A549 treated with CORT108297 at 1 μM for 4 hours (cell line): ENCODE data around the gene MCRS1. TPM values are rescaled to one million over a fixed set of nuclear protein-coding genes. Genes with fewer than 3 reads are reported as not detected.

ENCODE experiments used
- total RNA-seq: library from RNA; stranded (reverse); fragments of 200-300 nt; extraction: Qiagen RNA extraction; gene quantifications from 5 replicates; pipeline ENCODE4 v1.2.3, GENCODE V29; 2022

MCRS1 gene, protein sequence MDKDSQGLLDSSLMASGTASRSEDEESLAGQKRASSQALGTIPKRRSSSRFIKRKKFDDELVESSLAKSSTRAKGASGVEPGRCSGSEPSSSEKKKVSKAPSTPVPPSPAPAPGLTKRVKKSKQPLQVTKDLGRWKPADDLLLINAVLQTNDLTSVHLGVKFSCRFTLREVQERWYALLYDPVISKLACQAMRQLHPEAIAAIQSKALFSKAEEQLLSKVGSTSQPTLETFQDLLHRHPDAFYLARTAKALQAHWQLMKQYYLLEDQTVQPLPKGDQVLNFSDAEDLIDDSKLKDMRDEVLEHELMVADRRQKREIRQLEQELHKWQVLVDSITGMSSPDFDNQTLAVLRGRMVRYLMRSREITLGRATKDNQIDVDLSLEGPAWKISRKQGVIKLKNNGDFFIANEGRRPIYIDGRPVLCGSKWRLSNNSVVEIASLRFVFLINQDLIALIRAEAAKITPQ
- 60.1 to 70.8 TPM (median 68.3 TPM) in 5 replicates for total RNA-seq

DNA sequence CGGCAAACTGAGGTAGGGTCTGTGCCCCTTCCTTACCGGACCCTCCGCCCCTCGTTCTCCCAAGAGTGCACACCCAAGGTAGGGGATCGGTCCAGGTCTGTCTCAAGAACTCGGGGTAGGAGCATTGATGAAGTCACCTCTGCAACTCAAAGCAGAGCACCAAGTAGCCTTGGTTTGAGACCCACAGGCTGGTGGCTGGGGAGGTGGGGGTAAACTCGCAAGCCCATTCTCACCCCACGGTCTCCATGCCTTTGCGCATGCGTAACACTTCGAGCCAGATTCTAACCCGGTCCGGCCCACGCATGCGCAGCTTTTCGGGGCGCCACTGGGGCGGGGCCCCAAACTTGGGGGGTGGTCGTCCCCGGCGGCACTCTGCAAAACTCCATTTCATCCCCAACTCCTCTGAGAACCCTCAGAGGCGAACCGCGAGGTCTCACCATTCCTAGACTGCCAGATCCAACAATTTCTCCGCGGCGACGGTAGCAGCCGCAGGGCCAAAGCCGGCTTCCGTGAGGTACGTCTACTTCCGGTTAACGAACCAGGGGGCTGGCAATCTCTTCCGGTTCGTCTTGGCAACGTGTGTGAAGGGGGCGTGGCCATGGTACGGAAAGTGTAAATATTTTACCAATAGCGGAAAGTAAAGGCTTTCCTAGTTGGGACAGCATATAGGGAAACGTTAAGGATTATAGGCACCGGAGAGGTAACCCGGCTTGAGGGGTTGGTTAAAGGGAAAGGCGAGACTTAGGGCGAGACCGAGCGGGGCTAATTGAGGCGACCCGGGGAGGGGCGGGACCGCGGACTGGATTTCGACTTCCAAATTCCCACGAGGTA, at the start of gene MCRS1:
Gene MCRS1 (minus strand): TSS at position 532 of the 831 bp plus-strand sequence. CDS start 1,411 bp downstream, outside the sequence.

DNA sequence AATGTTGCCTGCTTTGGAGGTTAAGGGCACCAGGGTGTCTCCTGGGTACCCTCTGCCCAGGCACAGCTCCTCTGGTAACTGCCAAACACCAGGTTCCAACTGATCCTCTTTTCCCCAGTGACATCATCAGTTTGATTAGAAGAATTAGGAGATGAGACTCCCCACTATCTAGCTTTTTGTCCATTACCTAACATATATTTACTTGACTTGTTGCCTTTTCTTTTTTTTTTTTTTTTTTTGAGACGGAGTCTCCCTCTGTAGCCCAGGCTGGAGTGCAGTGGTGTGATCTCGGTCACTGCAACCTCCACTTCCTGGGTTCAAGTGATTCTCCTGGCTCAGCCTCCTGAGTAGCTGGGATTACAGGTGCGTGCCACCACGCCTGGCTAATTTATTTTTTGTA, 37.6 kb upstream of the MCRS1 start, which contains the start of gene FAM186B:
Gene FAM186B (minus strand): TSS at position 101 of the 400 bp plus-strand sequence. CDS start 162 bp downstream, outside the sequence.

DNA sequence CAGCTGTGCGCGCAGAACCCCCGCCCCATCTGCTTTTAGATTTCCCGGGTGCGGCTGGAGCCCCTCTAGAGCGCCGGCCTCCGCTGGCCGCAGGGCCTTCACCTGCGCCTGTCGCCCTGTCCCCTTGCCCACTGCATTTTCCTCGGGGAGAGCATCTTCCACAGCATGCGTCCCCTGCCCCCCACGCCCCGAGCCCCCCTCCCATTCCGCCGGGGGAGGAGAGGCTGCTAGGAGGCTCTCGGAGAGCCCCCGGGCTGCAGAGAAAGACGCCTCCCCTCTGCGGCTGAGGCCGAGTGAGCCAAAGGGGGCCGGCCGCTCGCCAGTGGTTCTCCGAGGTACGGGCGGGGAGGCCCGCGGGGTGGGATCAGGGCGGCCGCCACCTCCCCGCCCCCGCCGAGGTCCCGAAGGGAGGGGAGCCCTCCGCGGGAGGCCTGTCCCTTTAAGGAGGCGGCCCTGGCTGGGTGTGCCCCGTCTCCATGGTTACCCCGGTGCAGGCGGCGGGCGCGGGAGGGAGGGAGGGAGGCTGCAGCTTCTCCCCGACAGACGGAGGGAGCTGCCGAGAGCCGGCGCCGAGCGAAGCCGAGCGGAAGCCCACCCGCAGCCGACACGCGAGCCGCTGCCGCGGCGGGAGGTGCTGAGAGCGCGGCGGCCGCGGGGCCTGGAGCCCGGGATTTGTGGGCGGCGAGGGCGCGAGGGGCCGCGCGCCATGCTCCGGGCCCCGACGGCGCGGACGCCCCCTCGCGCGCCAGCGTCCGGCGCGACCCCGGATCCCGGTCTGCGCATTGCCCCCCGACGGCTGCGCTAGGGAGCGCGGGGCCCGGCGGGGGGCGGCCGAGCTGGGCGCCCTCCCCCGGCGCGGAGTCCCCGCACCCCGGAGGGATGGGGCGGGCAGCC, 29.2 kb downstream of the MCRS1 start, which contains the start of gene KCNH3:
Gene KCNH3 (plus strand): TSS at position 521 of the 894 bp plus-strand sequence. CDS start 387 bp downstream, outside the sequence.

Other genes with a start within 250 kb of the MCRS1 start
- gene TROAP, start 244.9 kb downstream of the MCRS1 start, total RNA-seq, result 75.6 to 99.1 TPM (median 87.2 TPM) in 5 replicates
- 3.9 to 6.6 TPM (median 5.7 TPM) in 5 replicates for gene C1QL4, start 231.0 kb downstream of the MCRS1 start, total RNA-seq
- 18.1 to 23.3 TPM (median 19.4 TPM) in 5 replicates for gene DNAJC22, start 221.3 kb downstream of the MCRS1 start, total RNA-seq
- 26.6 to 33.4 TPM (median 31.5 TPM) in 5 replicates for gene SPATS2, start 200.7 kb downstream of the MCRS1 start, total RNA-seq
- gene KCNH3, start 29.1 kb downstream of the MCRS1 start, total RNA-seq, result 1.8 to 2.9 TPM (median 2.8 TPM) in 5 replicates
- 0.08 to 0.16 TPM (median 0.12 TPM) in 5 replicates for gene FAM186B, start 37.5 kb upstream of the MCRS1 start, total RNA-seq
- 5.6 to 9.4 TPM (median 7.4 TPM) in 5 replicates for gene PRPF40B, start 55.4 kb upstream of the MCRS1 start, total RNA-seq
- 1.3 to 2.2 TPM (median 1.9 TPM) in 5 replicates for gene FMNL3, start 139.3 kb upstream of the MCRS1 start, total RNA-seq
- 411 to 501 TPM (median 491 TPM) in 5 replicates for gene TMBIM6, start 173.4 kb upstream of the MCRS1 start, total RNA-seq